ENCODE results near the gene NKIRAS2. TPM values are rescaled to one million over a fixed set of nuclear protein-coding genes. Genes with fewer than 3 reads are reported as not detected.
"Not testable (repeated sequence)": the region's sequence is repeated elsewhere in the genome, so short reads cannot be mapped to it uniquely, and the experiment has no call there.

NKIRAS2 gene
- total RNA-seq, 1 experiment from 2014 or later, result 40.7 TPM

DNA sequence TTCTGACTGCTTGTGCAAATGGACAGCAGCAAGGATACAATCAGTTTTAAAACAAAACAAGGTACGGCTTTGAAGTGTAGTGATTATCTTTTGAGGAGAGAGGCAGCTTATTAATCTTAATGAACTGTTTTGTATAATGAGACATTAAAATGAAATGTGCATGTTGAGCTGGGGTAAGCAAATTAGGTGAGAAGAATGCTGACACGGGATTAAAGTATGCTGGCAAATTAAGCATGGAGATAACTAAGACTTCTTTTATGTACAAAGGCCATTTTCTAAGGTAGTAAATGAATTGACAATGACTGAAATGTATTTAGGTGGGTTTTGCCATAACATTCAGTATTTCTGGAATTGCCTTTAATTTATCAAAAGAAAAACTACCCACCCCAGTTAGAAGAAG, 21.4 kb upstream of the NKIRAS2 start:
- DNase-seq (ENCODE audit: low read depth), result no peak

DNA sequence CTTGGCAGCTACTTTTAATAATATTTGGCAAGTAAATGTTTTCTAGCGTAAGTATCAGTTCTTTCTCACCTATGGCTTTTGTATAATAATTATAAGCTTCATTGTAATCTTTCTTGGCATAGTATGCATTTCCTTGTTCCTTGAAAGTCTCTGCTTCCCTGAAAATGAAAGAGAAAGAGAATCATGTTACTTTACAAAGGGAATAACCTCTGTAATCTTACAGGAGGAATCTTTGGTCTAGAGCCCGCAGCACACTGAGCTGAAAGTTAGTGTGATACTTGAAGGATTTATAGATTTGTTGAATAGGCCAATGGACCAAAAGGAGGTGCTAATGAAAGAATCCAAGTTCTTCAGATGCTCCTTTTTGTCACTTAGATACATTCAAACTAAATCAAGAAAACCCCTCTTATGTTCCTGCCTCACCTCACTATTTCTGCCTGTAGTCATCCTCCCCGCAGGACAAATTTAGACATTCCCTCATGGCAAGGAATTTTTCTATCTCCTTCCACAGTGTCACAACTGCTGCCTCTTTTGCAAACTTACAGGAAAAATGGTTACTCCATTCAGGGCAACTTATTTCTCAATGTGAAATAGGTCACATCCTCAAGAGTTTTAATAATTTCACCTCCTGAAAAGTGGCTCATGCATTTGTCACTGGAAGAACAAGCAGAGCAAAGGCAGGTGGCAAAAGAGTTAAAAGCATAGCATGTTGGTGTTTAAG, 19.3 kb upstream of the NKIRAS2 start:
- DNase-seq (ENCODE audit: low read depth), result no peak

GRCh38 chr17:42001729-42002128, 18.2 kb upstream of the NKIRAS2 start:
- no peak for DNase-seq (ENCODE audit: low read depth)

- no peak for DNase-seq (ENCODE audit: low read depth)
Observed at GRCh38 chr17:42002175-42002791, 17.6 kb upstream of the NKIRAS2 start.

GRCh38 chr17:42002792-42003301, 17.0 kb upstream of the NKIRAS2 start:
- DNase-seq (ENCODE audit: low read depth), result no peak

DNA sequence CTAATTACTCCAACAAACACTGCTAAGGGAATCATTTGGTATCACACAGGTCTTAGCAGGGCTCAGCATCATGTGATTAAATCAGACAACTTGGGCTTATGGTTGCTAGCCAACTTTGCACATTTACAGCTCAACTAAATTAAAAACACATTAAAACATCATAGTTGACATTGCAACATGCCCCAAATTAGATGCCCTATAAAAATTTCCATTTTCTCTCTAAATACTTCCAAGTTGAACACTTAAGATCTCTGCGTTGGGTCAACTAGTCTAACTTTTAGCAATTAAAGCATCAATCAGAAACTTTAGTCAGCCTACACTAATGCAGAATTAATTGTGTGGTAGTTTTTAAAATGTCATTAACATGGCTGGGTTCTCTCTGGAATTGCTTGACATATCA, 14.7 kb upstream of the NKIRAS2 start:
- no peak for DNase-seq (ENCODE audit: low read depth)

- DNase-seq (ENCODE audit: low read depth), result no peak
Observed at GRCh38 chr17:42009170-42009569, 10.7 kb upstream of the NKIRAS2 start.

- DNase-seq (ENCODE audit: low read depth), result peak; percentile 48
Observed at GRCh38 chr17:42010266-42010680, 9.6 kb upstream of the NKIRAS2 start.

DNA sequence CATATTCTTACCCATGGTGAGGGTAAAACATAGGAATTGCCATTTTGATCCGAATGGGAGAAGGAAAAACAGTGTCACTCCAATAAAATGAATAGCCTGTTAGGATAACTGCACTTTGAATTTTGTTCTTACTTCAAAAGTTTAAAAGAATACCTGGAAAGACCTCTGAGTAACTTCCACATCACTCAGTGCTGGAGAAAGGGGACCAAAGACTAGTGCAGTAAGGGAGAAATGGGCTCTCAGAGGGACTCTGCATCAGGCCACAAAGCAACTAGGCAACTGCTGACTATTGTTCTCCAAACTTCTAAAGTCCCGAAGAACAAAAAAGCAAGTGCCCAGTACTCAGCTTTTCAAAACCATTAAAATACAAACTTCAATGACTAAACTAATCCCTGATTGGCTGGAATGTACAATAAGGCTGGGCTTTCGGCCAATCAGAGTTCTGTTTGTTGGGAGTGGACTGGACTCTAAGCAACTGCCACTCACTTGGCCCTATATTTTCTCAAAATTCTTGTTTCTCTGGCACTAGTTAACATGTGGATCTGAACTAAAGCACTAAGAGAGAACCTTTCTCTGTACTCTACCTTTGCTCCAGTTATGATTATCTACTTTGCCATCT, 8.9 kb upstream of the NKIRAS2 start:
- DNase-seq (ENCODE audit: low read depth), result peak; percentile 34

DNA sequence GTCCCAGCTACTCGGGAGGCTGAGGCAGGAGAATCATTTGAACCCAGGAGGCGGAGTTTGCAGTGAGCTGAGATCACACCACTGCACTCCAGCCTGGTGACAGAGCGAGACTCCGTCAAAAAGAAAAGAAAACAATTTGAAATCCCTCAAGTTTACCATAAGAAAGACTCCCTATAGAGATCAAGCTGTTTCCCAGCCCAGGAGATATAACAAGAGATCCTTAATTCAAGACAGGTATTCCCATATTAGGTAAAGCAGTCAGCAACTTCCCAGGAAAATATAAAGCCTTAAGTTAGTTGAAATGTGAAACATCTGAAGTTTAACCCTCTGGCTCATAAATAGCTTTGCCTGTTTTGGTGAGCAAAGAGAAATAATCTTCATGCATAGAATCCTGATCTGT, 7.5 kb upstream of the NKIRAS2 start:
- DNase-seq (ENCODE audit: low read depth), result not testable (repeated sequence)

DNA sequence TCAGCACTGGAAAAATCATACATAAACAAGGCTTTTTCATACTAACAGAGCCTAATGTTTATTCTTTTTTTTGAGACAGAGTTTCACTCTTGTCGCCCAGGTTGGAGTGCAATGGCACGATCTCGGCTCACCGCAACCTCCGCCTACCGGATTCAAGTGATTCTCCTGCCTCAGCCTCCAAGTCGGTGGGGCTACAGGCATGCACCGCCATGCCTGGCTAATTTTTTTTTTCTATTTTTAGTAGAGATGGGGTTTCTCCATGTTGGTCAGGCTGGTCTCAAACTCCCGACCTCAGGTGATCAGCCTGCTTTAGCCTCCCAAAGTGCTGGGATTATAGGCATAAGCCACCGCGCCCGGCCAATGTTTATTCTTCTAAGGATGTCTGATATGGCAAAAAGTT, 6.2 kb upstream of the NKIRAS2 start:
- DNase-seq (ENCODE audit: low read depth), result not testable (repeated sequence)

DNA sequence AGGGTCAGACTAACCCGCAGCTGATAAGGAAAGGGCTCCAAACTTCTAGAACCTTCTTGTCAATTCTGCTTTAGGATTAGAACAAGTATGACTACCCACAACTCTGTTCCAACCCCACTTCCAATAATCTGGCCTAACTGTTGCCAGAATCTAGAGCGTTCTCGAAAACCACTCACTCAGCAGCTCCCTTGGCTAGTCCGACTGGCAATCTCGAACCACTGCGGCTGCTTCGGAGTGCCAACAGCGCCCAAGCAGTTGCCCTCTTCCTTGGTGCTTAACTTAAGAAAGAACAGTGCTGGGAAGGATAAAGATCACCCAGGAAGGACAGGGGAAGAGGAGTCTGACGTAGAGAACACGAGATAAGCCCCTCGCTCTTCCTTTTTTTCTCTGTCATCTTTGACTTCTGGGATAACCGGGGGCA, 3.5 kb upstream of the NKIRAS2 start:
- peak; percentile 34 for DNase-seq (ENCODE audit: low read depth)

DNA sequence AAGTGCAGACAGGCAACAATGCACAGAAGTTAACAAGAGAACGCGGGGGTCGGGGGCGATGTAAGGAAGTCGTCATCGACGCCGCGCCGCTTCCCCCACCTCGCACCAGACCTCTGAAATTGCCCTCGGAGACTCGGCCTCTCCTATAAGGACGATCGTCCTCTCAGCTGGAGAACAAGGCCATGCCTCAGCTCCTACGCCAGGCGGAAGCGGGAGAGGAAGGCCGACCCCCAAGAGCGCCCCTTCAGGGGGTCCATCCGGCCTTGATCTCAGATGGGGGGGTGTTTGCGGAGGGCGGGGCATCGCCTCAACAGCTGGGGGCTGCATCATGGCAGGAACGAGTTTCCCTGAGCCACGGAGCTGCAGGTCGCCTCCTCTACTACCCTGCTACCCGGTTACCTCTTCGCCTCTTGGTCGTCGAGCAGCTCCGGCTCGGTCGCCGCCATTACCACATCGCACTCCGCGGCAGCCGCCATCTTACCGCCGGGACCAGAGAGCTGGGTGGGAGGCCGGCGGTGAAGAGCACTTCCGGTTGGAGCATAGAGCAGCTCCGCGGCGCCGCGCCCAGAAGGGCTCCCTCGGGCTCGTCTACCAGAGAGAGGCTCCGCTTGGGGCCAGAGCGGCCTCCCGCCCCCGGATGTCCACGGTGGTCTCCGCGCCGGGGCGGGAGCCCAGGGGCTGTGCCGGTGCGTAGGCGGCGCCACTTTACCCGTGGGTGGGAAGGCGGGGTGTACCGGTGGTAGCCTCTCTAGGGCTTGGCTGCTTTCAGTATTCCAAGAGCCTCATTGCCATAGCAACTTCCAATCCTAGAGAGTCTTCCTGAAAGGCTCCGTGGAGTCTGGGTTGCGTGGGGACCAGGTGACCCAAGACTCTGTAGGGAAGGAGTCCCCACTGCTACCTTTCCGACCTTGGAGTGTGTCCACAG, 2.7 kb upstream of the NKIRAS2 start, which contains the start of gene DNAJC7:
Gene DNAJC7, minus strand, starts transcription at position 499 of the 925 bp plus-strand sequence. Its CDS starts 23 bp downstream, at position 476.
- peak; percentile 96 for DNase-seq (ENCODE audit: low read depth)

- peak; percentile 67 for DNase-seq (ENCODE audit: low read depth)
Observed at GRCh38 chr17:42017866-42018200, 2.1 kb upstream of the NKIRAS2 start.

- no peak for DNase-seq (ENCODE audit: low read depth)
Observed at GRCh38 chr17:42018339-42018738, 1.6 kb upstream of the NKIRAS2 start.

DNA sequence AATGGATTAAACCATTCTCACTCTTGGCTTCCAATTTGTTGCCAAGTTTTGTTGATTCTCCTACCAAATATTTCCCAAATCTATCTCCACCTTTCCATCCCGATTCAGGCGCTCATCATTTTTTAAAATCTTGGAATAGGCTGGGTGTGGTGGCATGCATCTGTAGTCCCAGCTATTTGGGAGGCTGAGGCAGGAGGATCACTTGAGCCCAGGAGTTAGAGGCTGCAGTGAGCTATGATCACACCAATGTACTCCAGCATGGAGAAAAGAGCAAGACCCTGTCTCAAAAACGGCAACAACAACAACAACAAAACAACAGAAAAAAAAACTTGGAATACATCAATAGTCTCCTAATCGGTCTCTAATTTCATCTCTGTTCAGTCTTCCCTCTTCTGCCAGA, 902 bp upstream of the NKIRAS2 start:
- no peak for DNase-seq (ENCODE audit: low read depth)

DNA sequence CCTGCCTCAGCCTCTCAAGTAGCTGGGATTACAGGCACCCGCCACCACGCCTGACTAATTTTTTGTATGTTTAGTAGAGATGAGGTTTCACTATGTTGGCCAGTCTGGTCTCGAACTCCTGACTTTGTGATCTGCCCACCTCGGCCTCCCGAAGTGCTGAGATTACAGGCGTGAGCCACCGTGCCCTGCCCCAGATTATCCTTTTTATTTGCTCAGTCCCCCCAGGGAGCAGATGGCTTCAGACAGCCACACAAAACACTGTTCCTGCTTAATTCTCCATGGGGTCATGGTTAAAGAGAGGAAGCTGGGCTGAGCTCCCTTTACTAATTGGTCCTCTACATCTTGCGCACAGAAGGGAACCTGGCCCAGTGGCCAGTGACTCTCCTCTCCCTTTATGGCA, 955 bp downstream of the NKIRAS2 start:
- not testable (repeated sequence) for DNase-seq (ENCODE audit: low read depth)

DNA sequence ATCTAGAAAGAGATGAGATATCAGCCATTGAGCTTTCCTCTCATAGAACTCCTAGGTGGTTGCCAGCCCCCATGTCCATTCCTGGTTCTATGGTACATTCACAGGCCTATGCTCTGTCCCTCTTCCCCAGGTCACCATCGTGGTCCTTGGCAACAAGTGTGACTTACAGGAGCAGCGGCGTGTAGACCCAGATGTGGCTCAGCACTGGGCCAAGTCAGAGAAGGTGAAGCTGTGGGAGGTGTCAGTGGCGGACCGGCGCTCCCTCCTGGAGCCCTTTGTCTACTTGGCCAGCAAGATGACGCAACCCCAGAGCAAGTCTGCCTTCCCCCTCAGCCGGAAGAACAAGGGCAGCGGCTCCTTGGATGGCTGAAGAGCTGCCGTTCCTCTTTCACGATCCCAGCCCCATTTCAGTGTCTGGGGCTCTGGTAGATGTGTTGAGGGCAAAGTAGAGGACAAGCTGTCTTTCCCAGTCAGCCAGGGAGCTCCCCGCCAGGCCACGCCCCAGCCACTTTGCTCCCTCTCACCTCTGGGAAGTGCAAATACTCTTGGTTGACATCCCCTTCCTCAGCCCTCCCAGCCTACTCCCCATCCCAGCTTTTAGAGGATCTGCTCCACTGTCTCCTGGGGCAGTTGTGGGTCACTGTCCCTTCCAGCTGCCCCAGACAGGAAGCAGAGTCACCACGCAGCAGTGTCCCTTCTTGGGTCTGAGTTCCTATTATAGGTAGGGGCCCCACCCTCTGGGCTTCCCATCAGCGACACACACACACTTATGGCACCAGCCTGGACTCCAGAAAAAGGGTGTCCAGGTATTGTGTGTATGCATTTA, 3.8 kb downstream of the NKIRAS2 start:
- DNase-seq (ENCODE audit: low read depth), result no peak

DNA sequence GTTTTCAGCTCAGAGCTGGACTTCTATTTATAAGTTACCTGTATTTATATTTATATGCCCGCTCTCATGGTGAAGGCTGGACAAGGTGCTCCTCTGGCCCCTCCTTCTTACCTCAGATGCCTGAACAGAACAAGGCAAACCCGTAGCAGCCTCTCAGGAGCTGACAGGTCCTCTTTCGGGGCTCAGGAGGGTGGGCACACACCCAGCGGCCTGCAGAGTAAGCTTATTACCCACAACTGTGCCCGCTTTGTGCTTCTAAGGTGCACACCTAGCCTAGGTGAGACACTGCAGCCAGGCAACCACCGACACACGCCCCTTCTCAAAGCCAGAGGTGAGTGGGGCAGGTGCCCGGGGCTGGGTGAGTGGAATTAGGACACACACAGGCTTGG, 5.3 kb downstream of the NKIRAS2 start:
- DNase-seq (ENCODE audit: low read depth), result no peak

GRCh38 chr17:42025936-42026335, 6.0 kb downstream of the NKIRAS2 start:
- DNase-seq (ENCODE audit: low read depth), result no peak
